Fibroblast of peridontal ligament (primary cell): ENCODE data around the gene HIPK4.
"Not testable (repeated sequence)": the region's sequence is repeated elsewhere in the genome, so short reads cannot be mapped to it uniquely, and the experiment has no call there.

Experiments used
- DNase-seq: peaks from one replicate; pipeline ENCODE4 v3.0.0-alpha.2; 2010; ENCODE audit errors: extremely low read depth

HIPK4 gene

GRCh38 chr19:40337594-40337993, 52.4 kb downstream of the HIPK4 start:
- DNase-seq, result no peak

DNA sequence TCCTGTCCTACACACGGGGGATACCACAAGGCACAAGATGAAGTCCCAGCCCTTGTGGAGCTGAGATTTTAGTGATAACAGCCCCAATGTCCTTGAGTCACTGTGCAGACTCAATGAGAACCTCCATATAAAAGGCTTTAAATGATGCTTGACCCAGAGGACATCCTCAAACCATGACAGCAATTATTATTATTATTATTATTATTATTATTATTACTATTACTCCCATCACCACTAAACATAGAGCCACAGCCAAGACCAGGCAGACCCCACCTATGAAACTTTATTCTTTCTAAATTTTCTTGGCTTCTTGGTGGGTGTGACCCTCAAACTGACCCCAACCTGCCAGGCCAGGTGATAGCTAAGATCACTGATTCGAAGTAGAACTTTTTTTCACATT, 52.9 kb downstream of the HIPK4 start:
- DNase-seq, result no peak

DNA sequence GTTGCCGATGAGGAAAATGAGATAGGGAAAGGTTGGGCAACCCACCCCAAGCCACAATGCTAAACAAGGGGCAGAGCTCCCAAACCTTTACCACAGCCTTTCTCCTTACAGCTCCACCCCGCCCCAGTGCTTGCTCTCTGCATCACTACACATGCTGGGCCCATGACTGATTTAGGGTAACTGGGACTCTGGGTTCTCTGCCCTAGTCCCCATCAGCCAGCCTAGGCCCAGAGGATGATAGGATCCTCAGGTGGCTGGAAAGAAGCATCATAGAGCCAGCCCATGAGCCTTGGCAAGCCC, 53.4 kb downstream of the HIPK4 start:
- DNase-seq, result no peak

DNA sequence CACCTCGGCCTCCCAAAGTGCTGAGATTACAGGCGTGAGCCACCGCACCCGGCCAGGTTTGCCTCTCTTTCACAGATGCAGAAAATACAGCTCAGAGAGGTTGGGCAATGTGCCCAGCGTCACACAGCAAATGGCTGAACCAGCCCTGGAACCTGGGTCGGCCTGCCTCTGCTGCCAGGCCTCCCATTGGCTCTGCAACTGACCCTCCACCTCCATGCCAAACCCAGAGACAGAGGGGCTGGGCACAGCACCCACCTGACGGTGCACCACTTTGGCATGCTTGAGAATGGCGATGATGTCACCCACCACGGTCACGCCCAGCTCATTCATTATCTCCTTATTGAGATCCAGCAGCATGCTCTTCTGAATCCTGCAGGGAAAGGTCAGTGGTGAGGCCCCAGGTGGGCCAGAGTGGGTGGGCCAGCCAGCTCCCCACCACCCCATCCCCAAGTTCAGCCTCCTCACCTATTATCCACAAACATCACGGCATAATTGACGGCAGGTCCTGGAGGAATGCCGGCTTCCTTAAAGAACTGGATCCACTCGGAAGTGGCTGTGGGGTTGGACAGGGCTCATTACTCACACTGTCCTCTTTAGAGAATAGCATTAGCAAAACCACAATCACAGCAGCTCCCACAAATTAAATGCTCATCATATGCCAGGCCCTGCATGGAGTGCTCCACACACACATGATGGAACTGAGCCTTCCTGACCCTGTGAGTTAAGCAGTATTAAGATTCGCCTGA, 54.0 kb downstream of the HIPK4 start:
- DNase-seq, result peak; percentile 38

- DNase-seq, result no peak
Observed at GRCh38 chr19:40335101-40335500, 54.9 kb downstream of the HIPK4 start.

GRCh38 chr19:40333083-40333482, 56.9 kb downstream of the HIPK4 start:
- DNase-seq, result not testable (repeated sequence)

GRCh38 chr19:40332669-40333068, 57.3 kb downstream of the HIPK4 start:
- no peak for DNase-seq

DNA sequence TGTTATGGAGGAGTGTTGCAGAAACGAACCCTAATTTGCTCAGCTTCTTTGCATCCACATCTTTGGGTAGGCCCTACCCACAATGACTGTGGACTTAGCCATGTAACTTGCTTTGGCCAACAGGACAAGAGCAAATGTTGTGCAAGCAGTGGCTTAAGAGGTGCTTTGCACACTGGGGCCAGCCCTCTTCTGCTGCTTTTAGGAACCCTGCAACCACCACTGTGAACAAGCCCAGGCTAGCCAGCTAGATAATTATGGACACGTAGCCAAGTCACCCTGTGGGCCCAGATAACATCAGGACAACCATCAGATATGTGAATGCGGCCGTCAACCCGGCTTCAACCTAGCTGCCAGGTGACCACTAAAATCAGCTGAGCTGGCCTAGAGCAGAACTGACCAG, 58.9 kb downstream of the HIPK4 start:
- no peak for DNase-seq
